ENCODE results near the gene ZBTB7C. TPM values are rescaled to one million over a fixed set of nuclear protein-coding genes. Genes with fewer than 3 reads are reported as not detected.

Gene ZBTB7C
- polyA plus RNA-seq, 1 experiment, result not detected

- Histone ChIP-seq H3K27me3 (ENCODE audit: control insufficient read depth, insufficient read depth, low read length) (peaks cover 16% of the 10 kb centered on the region), H3K36me3 (ENCODE audit: control insufficient read depth, insufficient read depth, low read length) (no peaks in the 10 kb centered on the region), H3K4me3 (ENCODE audit: low read depth, low read length) (no peak overlapping the region)
- no peak for DNase-seq (ENCODE audit: low read depth)
- CTCF ChIA-PET, result no interaction called here
- no peak for TF ChIP-seq CTCF (IDR thresholded peaks at IDR 0.05; ENCODE audit: insufficient read depth, low read depth, low read length)
- POLR2A ChIA-PET, result no interaction called here
Measured at GRCh38 chr18:48395646-48396045, 13.5 kb downstream of the ZBTB7C start.

- DNase-seq (ENCODE audit: low read depth), result no peak
- ChIA-PET POLR2A (no interaction called here), CTCF (no interaction called here)
- Histone ChIP-seq H3K36me3 (ENCODE audit: control insufficient read depth, insufficient read depth, low read length) (no peaks in the 10 kb centered on the region), H3K27me3 (ENCODE audit: control insufficient read depth, insufficient read depth, low read length) (peaks cover 13% of the 10 kb centered on the region), H3K4me3 (ENCODE audit: low read depth, low read length) (no peak overlapping the region)
- TF ChIP-seq CTCF (IDR thresholded peaks at IDR 0.05; ENCODE audit: insufficient read depth, low read depth, low read length), result no peak
Measured at GRCh38 chr18:48394176-48394575, 15.0 kb downstream of the ZBTB7C start.

- POLR2A ChIA-PET, result no interaction called here
- H3K4me3 ChIP-seq (ENCODE audit: low read depth, low read length), result no peak overlapping the region
- no peak for DNase-seq (ENCODE audit: low read depth)
- CTCF ChIA-PET, result interaction anchor here (1.0 kb wide), 1 partner anchor 51 kb away, joined by 3 read pairs; no protein-coding TSS in a partner anchor
- no peak for TF ChIP-seq CTCF (IDR thresholded peaks at IDR 0.05; ENCODE audit: insufficient read depth, low read depth, low read length)
- no peaks in the 10 kb centered on the region for H3K36me3 ChIP-seq (ENCODE audit: control insufficient read depth, insufficient read depth, low read length)
- H3K27me3 ChIP-seq (ENCODE audit: control insufficient read depth, insufficient read depth, low read length), result peaks cover 13% of the 10 kb centered on the region
Measured at GRCh38 chr18:48393776-48394175, 15.4 kb downstream of the ZBTB7C start.

- TF ChIP-seq CTCF (IDR thresholded peaks at IDR 0.05; ENCODE audit: insufficient read depth, low read depth, low read length), result no peak
- DNase-seq (ENCODE audit: low read depth), result no peak
- H3K27me3 ChIP-seq (ENCODE audit: control insufficient read depth, insufficient read depth, low read length), result peaks cover 10% of the 10 kb centered on the region
- ChIA-PET CTCF (interaction anchor here (0.7 to 1.0 kb wide), 2 partner anchors 19 to 52 kb away, joined by 3 read pairs; no protein-coding TSS in a partner anchor), POLR2A (no interaction called here)
- no peak overlapping the region for H3K4me3 ChIP-seq (ENCODE audit: low read depth, low read length)
- no peaks in the 10 kb centered on the region for H3K36me3 ChIP-seq (ENCODE audit: control insufficient read depth, insufficient read depth, low read length)
Measured at GRCh38 chr18:48393170-48393569, 16.0 kb downstream of the ZBTB7C start.

GRCh38 chr18:48392268-48392667 is 16.9 kb downstream of the ZBTB7C start:
- H3K36me3 ChIP-seq (ENCODE audit: control insufficient read depth, insufficient read depth, low read length), result no peaks in the 10 kb centered on the region
- no peak overlapping the region for H3K4me3 ChIP-seq (ENCODE audit: low read depth, low read length)
- H3K27me3 ChIP-seq (ENCODE audit: control insufficient read depth, insufficient read depth, low read length), result peaks cover 5% of the 10 kb centered on the region
- CTCF ChIA-PET, result interaction anchor here (0.8 to 1.3 kb wide), 2 partner anchors 22 to 53 kb away, joined by 4 read pairs; no protein-coding TSS in a partner anchor
- POLR2A ChIA-PET, result no interaction called here
- no peak for TF ChIP-seq CTCF (IDR thresholded peaks at IDR 0.05; ENCODE audit: insufficient read depth, low read depth, low read length)
- DNase-seq (ENCODE audit: low read depth), result no peak
